ENCODE data around the gene DDN. TPM values are rescaled to one million over a fixed set of nuclear protein-coding genes. Genes with fewer than 3 reads are reported as not detected.

The DDN gene
- total RNA-seq, 1 experiment from 2014 or later, result 0.51 TPM

- in situ Hi-C loops (cut with HindIII; ENCODE audit: low pct_unique_long_range_greater_than_20kb, low sequenced_read_pairs) (no loop called here), intact Hi-C loops (cut with micrococcal nuclease; ENCODE audit: unreplicated experiment) (no loop called here)
- ChIA-PET POLR2A (no interaction called here), CTCF (no interaction called here)
- H3K4me1 ChIP-seq (ENCODE audit: control insufficient read depth, insufficient read depth, low read length), result no peaks in the 10 kb centered on the region
- H3K4me3 ChIP-seq (ENCODE audit: low read depth in 2 of 2, low read length in 2 of 2), result no peak overlapping the region
- H3K27me3 ChIP-seq (ENCODE audit: control insufficient read depth, insufficient read depth, low read length), result no peaks in the 10 kb centered on the region
- TF ChIP-seq SIN3A (IDR thresholded peaks at IDR 0.05; ENCODE audit: borderline replicate concordance, insufficient read depth, low read depth, low read length), result no peak
- no peak for TF ChIP-seq CTCF (IDR thresholded peaks at IDR 0.05)
- TF ChIP-seq POLR2AphosphoS5 (IDR thresholded peaks at IDR 0.05; ENCODE audit: low read depth, low read length), result no peak
- no peak for TF ChIP-seq TCF7L2 (IDR thresholded peaks at IDR 0.05; ENCODE audit: low read depth, low read length)
- TF ChIP-seq REST (IDR thresholded peaks at IDR 0.05; ENCODE audit: insufficient read depth in 1 of 2, low read depth in 2 of 2, low read length in 1 of 2), result no peak
- peaks cover 40% of the 10 kb centered on the region for H3K36me3 ChIP-seq (ENCODE audit: control insufficient read depth, insufficient read depth, low read length)
- ATAC-seq (no peak), DNase-seq (ENCODE audit: low read depth, low spot score) (no peak)
- no peaks in the 10 kb centered on the region for H3K9me3 ChIP-seq (ENCODE audit: control insufficient read depth, insufficient read depth, low read depth, low read length)
- H3K27ac ChIP-seq (ENCODE audit: low read length), result no peak overlapping the region
- BruUV-seq (replicated peaks), result no TSS peak
Measured at GRCh38 chr12:49026678-49027480, 27.7 kb upstream of the DDN start.

GRCh38 chr12:49026101-49026500 is 26.9 kb upstream of the DDN start:
- DNase-seq (ENCODE audit: low read depth, low spot score) (no peak), ATAC-seq (no peak)
- BruUV-seq (replicated peaks), result no TSS peak
- ChIA-PET POLR2A (no interaction called here), CTCF (no interaction called here)
- H3K9me3 ChIP-seq (ENCODE audit: control insufficient read depth, insufficient read depth, low read depth, low read length), result no peaks in the 10 kb centered on the region
- no peak overlapping the region for H3K4me3 ChIP-seq (ENCODE audit: low read depth in 2 of 2, low read length in 2 of 2)
- in situ Hi-C loops (cut with HindIII; ENCODE audit: low pct_unique_long_range_greater_than_20kb, low sequenced_read_pairs) (no loop called here), intact Hi-C loops (cut with micrococcal nuclease; ENCODE audit: unreplicated experiment) (no loop called here)
- H3K36me3 ChIP-seq (ENCODE audit: control insufficient read depth, insufficient read depth, low read length), result peaks cover 41% of the 10 kb centered on the region
- TF ChIP-seq REST (IDR thresholded peaks at IDR 0.05; ENCODE audit: insufficient read depth in 1 of 2, low read depth in 2 of 2, low read length in 1 of 2) (no peak), SIN3A (IDR thresholded peaks at IDR 0.05; ENCODE audit: borderline replicate concordance, insufficient read depth, low read depth, low read length) (no peak), CTCF (IDR thresholded peaks at IDR 0.05) (no peak), TCF7L2 (IDR thresholded peaks at IDR 0.05; ENCODE audit: low read depth, low read length) (no peak), POLR2AphosphoS5 (IDR thresholded peaks at IDR 0.05; ENCODE audit: low read depth, low read length) (no peak)
- H3K4me1 ChIP-seq (ENCODE audit: control insufficient read depth, insufficient read depth, low read length), result no peaks in the 10 kb centered on the region
- no peak overlapping the region for H3K27ac ChIP-seq (ENCODE audit: low read length)
- no peaks in the 10 kb centered on the region for H3K27me3 ChIP-seq (ENCODE audit: control insufficient read depth, insufficient read depth, low read length)

Measured in Panc1 (cell line).